ENCODE measurements around the gene STX1B. TPM values are rescaled to one million over a fixed set of nuclear protein-coding genes. Genes with fewer than 3 reads are reported as not detected.

STX1B gene
- total RNA-seq, 3 donors from 2014 or later (not counting 1 experiment from before 2014, with no cell fraction given): 0.14 to 1.6 (median 0.32) TPM

DNA sequence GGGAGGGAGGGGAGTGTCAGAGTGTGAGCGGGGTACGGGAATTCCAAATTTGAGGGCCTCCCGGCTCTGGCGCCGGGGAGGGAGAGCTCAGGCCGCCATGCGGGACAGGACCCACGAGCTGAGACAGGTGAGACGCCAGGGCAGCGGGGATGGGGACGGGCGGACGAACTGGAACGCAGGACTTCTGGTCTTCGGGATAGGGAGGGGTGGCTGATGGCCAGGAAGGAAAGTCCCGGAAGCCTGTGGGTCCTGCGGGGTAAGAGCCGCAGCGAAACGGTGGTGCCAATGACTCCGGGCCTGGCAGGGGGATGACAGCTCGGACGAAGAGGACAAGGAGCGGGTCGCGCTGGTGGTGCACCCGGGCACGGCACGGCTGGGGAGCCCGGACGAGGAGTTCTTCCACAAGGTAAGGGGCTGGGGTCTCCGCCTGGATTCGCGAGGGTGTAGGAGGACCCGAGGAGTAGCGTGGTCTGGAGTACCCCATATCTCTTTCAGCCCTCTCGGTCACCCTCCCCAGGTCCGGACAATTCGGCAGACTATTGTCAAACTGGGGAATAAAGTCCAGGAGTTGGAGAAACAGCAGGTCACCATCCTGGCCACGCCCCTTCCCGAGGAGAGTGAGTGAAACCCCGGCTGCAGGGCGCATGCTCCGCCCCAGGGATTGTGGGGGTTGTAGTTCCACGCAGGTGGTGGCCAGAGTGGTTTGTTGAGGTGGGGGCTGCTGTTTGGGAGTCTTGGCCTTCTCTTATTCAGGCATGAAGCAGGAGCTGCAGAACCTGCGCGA lies 23.5 kb upstream of the STX1B start:
- WGBS (ENCODE audit: insufficient coverage): 1% methylated on average over 47 of the region's 47 CpGs
- Histone ChIP-seq H3K4me1 (ENCODE audit: control insufficient read depth, insufficient read depth, low read length) (peaks cover 20% of the 10 kb centered on the region), H3K27ac (ENCODE audit: low read length) (peak overlapping the region; percentile 92), H3K9me3 (ENCODE audit: control insufficient read depth, insufficient read depth, low read length) (no peaks in the 10 kb centered on the region), H3K4me3 (ENCODE audit: low read length) (peak overlapping the region; percentile 80), H3K27me3 (ENCODE audit: control insufficient read depth, insufficient read depth, low read length) (no peaks in the 10 kb centered on the region), H3K36me3 (ENCODE audit: control insufficient read depth, insufficient read depth, low read length) (peaks cover 28% of the 10 kb centered on the region)
- Mint-ChIP-seq H3K9me3 (no peaks in the 10 kb centered on the region), H3K4me3 (peak overlapping the region; percentile 99), H3K27me3 (ENCODE audit: low read depth in 2 of 2) (no peaks in the 10 kb centered on the region), H3K4me1 (peaks cover 36 to 37% of the 10 kb centered on the region in 2 donors), H3K36me3 (no peaks in the 10 kb centered on the region), H3K27ac (peak overlapping the region; percentile 95 to 99)
- intact Hi-C loops (cut with micrococcal nuclease): loop anchor here (1.0 to 5.0 kb wide), 4 partner anchors 39 to 425 kb away; partner anchors contain the start of genes ARMC5, FBXL19 and VKORC1
- ATAC-seq (peak; percentile 47 to 60 (median 49)), DNase-seq (peak; percentile 83 to 95)
- no peak for TF ChIP-seq CTCF (IDR thresholded peaks at IDR 0.05)

DNA sequence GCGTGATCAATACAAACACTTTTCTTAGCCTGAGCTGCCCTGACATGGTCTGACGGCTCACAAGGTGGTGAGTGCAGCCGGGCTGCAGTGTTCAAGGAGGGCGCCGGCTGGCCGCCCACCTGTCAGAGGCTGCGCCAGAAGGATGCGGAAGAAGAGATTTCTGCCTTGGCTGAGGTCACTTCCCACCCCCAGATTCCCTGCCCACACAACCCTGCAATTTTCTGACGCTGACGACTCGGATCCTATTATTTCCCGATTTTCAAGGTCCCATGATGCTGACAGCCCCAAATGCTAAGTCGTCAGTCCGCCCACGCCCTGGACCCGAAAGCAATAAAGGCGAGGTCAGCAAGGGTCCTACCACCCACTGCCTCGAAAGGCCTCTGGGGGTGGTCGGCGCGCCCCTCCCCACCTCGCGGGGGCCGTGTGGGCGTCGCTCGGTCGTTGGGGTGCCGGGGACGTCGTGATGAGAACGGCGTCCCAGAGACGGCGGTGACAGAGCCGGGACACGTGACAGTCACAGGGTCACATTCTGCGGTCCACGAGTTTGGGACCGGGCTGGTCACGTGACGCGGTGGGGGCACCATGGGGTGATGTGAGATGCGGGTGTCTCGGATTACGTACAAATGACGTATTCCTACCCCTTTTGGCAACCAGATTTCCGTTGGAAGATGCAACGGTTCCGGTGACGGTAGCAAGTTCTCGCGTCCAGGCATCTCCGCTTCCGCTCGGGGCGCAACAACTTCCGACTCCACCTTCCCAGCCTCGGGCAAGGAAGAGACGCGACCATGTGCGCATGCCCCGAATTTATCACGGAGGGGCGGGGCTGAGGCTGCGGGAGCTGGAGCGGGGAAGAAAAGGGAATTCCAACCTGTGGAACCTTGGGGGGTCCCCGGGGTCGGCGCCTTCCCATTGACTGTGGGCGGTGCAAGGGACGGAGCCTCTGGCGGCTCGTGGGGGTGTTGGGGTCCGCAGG lies 22.6 kb upstream of the STX1B start, which contains the start of gene STX4:
Gene STX4 (plus strand): TSS at position 823 of the 973 bp plus-strand sequence. CDS start 248 bp downstream, outside the sequence.
- H3K9me3 ChIP-seq (ENCODE audit: control insufficient read depth, insufficient read depth, low read length): no peaks in the 10 kb centered on the region

DNA sequence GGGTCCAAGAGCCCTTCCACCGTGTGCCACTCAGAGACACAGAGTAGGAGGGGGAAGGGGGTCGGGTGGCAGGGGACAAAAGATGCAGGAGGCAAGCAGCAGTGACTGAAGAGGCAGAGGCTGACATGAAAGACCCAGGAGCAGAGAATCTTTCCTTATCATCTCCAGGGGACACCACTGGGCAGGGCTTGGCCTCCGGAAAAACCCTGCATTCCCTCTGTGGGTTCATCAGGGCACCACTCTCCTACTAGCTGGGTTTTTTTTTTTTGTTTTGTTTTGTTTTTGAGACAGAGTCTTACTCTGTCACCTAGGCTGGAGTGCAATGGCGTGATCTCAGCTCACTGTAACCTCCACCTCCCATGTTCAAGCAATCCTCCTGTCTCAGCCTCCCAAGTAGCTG lies 20.8 kb upstream of the STX1B start:
- H3K27ac Mint-ChIP-seq: peak overlapping the region; percentile 95 to 99
- ATAC-seq: no peak
- no peaks in the 10 kb centered on the region for H3K36me3 Mint-ChIP-seq
- no peak for TF ChIP-seq CTCF (IDR thresholded peaks at IDR 0.05)
- no peak overlapping the region for H3K4me3 Mint-ChIP-seq
- H3K36me3 ChIP-seq (ENCODE audit: control insufficient read depth, insufficient read depth, low read length): peaks cover 11% of the 10 kb centered on the region
- peaks cover 30 to 32% of the 10 kb centered on the region in 2 donors for H3K4me1 Mint-ChIP-seq
- DNase-seq: no peak
- intact Hi-C loops (cut with micrococcal nuclease): loop anchor here (5.0 kb wide), 1 partner anchor 61 kb away; the partner anchor contains the start of gene VKORC1
- no peaks in the 10 kb centered on the region for H3K27me3 Mint-ChIP-seq (ENCODE audit: low read depth in 2 of 2)
- no peaks in the 10 kb centered on the region for H3K9me3 Mint-ChIP-seq
- no peaks in the 10 kb centered on the region for H3K9me3 ChIP-seq (ENCODE audit: control insufficient read depth, insufficient read depth, low read length)
- no peak overlapping the region for H3K4me3 ChIP-seq (ENCODE audit: low read length)
- no peak overlapping the region for H3K27ac ChIP-seq (ENCODE audit: low read length)
- H3K4me1 ChIP-seq (ENCODE audit: control insufficient read depth, insufficient read depth, low read length): peaks cover 20% of the 10 kb centered on the region
- WGBS (ENCODE audit: insufficient coverage): 94% methylated on average over 4 of the region's 4 CpGs
- H3K27me3 ChIP-seq (ENCODE audit: control insufficient read depth, insufficient read depth, low read length): no peaks in the 10 kb centered on the region

More for the DNA sequence above, 22.6 kb upstream of the STX1B start, which contains the start of gene STX4:
- Mint-ChIP-seq H3K36me3 (no peaks in the 10 kb centered on the region), H3K9me3 (no peaks in the 10 kb centered on the region), H3K4me3 (peak within 1 kb of the TSS; percentile 99), H3K4me1 (peaks cover 36 to 37% of the 10 kb centered on the region in 2 donors), H3K27me3 (ENCODE audit: low read depth in 2 of 2) (no peaks in the 10 kb centered on the region), H3K27ac (peak within 1 kb of the TSS; percentile 95 to 99)
- DNase-seq (peak; percentile 97 to 100), ATAC-seq (peak; percentile 78 to 89 (median 82))
- Histone ChIP-seq H3K4me3 (ENCODE audit: low read length) (peak within 1 kb of the TSS; percentile 80), H3K27ac (ENCODE audit: low read length) (peak within 1 kb of the TSS; percentile 92), H3K4me1 (ENCODE audit: control insufficient read depth, insufficient read depth, low read length) (peaks cover 20% of the 10 kb centered on the region), H3K27me3 (ENCODE audit: control insufficient read depth, insufficient read depth, low read length) (no peaks in the 10 kb centered on the region), H3K36me3 (ENCODE audit: control insufficient read depth, insufficient read depth, low read length) (peaks cover 19% of the 10 kb centered on the region)
- TF ChIP-seq CTCF (IDR thresholded peaks at IDR 0.05): no peak
- WGBS (ENCODE audit: insufficient coverage): under 1% methylated on average over 75 of the region's 75 CpGs
- intact Hi-C loops (cut with micrococcal nuclease): loop anchor here (1.0 to 5.0 kb wide), 4 partner anchors 40 to 426 kb away; partner anchors contain the start of genes ARMC5, FBXL19 and VKORC1
